Fibroblast of villous mesenchyme (primary cell): ENCODE results near the gene CCDC28A. TPM values are rescaled to one million over a fixed set of nuclear protein-coding genes. Genes with fewer than 3 reads are reported as not detected.

Experiments
- DNase-seq: peaks from one replicate; pipeline ENCODE4 v3.0.0-alpha.2; 2010; ENCODE audit warnings: low read depth
- H3K4me3 ChIP-seq: 2 replicates; pipeline ENCODE4 v1.5.1; 2011; ENCODE audit warnings: low read depth, mild to moderate bottlenecking, low read length
- total RNA-seq: library from RNA; depleted of rRNA; stranded (reverse); fragments of >200 nt; gene quantifications from 2 replicates; pipeline ENCODE4 v1.2.3, GENCODE V29; 2012
- TF ChIP-seq, protein P1 (sequence below): IDR thresholded peaks from 2 replicates; pipeline ENCODE4 v1.5.1; 2012; ENCODE audit warnings: low read depth, mild to moderate bottlenecking, low read length; ENCODE audit not compliant: insufficient read depth

CCDC28A gene
- total RNA-seq, 1 donor, result 13.4 TPM

DNA sequence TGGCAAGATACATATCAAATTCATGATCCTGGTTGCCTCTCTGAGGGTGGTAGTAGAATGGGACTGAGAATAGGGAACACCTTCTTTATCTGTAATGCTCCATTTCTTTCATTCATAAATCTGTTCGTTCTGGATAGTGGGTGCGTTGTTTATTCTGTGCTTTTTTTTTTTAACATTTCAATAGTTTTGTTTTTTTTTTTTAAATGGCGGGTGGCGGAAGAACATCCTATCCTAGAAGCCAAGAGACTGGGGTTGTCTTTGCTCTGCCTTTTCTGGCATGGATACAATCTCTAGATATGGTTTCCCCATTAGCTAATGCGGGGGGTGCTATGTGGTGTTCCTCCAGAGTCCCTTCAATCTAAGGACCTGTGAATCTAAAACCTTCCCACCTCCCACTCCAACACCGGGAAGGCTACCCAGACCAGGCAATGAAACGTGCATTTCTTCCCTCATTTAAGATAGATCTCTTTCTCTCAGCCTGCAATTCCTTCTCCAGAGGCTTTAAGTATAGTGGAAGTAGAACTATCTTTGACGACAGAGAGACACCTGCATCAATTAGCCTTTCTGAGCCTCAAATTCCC lies 883 bp upstream of the CCDC28A start:
- TF ChIP-seq, protein P1, sequence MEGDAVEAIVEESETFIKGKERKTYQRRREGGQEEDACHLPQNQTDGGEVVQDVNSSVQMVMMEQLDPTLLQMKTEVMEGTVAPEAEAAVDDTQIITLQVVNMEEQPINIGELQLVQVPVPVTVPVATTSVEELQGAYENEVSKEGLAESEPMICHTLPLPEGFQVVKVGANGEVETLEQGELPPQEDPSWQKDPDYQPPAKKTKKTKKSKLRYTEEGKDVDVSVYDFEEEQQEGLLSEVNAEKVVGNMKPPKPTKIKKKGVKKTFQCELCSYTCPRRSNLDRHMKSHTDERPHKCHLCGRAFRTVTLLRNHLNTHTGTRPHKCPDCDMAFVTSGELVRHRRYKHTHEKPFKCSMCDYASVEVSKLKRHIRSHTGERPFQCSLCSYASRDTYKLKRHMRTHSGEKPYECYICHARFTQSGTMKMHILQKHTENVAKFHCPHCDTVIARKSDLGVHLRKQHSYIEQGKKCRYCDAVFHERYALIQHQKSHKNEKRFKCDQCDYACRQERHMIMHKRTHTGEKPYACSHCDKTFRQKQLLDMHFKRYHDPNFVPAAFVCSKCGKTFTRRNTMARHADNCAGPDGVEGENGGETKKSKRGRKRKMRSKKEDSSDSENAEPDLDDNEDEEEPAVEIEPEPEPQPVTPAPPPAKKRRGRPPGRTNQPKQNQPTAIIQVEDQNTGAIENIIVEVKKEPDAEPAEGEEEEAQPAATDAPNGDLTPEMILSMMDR, result no peak
- no peak for DNase-seq
- peak overlapping the region; percentile 96 for H3K4me3 ChIP-seq

DNA sequence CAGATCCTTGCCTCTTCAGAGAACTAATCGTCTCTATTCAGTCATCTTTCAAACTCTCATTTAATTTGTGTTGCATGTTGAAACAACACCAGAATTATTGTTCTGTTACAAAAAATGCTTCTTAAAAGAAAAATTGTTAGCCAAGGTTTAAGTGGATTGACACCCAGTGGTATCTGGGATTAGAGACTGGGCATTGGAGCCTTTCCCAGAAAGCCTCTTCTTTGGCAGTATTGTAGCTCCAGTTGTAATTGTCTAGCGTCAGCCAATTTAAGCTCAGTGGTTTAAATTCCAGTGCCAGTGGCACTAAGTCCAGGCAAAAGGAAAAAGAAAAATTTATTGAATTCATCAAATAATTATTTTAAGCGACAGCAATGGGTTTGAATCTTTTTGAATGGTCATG lies 801 bp downstream of the CCDC28A start:
- DNase-seq, result no peak
- peak overlapping the region; percentile 96 for H3K4me3 ChIP-seq
- TF ChIP-seq, protein P1, result no peak

DNA sequence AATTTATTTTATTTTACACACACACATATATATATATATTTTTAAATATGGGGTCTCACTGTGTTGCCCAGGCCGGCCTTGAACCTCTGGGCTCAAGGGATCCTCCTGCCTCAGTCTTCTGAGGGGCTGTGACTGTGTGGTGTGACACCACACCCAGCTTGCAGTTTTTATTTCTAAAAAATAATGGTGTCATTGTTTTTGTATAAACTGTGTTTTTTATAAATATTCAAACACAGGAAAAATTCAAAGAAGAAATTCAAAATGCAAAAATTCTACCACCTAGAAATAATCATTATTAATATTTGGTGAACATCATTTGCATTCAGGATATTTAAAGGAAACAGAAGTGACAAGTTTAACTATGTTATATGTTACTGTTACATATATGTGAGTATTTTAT lies 3.1 kb downstream of the CCDC28A start:
- no peak for DNase-seq
- H3K4me3 ChIP-seq, result no peak overlapping the region

DNA sequence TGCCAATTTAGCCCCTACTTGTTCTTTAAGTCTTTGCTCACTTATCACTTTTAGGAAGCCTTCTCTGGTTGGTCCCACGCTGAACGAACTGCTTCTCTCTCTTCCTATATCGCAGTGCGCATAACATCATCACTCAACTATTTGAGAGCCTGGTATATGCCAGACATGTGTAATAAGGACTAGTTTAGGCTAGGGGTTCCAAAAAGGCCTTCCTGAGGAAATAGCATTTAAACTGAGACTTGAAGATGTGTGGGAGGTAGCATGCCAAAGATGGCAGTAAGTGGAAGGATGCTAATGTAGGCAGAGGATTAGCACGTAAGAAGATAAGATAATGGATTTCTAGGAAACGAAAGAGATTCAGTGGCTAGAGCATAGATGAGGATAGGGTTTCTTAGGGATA lies 4.8 kb downstream of the CCDC28A start:
- DNase-seq, result no peak
- H3K4me3 ChIP-seq, result no peak overlapping the region
- TF ChIP-seq, protein P1, result no peak

More for the DNA sequence above, 3.1 kb downstream of the CCDC28A start:
- TF ChIP-seq, protein P1, result no peak

DNA sequence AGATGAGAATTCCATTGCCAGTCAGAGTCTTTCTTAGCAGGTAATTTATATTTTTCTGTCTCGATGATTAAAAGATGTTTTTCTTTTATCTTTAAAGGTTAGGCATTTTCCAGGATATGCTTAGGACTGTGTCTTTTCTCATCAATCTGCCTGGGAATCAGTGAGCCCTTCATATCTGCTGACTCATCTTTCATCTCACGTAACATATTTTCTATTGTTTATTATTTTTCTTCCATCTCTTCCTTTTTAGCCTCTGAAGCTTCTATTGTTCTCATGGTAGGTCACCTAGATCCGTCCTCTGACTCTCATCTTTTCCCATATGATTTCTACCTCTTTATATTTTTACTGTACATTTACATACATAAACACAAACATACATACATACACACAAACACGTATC lies 8.7 kb downstream of the CCDC28A start:
- no peak for DNase-seq
- H3K4me3 ChIP-seq, result no peak overlapping the region
- TF ChIP-seq, protein P1, result no peak

DNA sequence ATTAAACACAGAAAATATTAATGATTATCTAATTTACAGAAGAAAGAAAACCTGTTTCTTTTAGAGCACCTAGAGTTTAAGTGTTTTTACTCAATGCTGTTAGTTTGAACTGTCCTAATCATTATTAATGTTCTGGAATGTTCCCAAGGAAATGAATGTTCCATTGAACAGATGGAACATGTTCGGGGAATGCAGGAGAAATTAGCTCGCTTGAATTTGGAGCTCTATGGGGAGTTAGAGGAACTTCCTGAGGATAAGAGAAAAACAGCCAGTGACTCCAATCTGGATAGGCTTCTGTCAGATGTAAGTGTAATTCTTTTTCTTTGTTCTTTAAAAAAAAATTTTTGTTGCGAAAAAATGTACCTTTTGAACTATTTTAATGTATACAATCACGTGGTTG lies 11.5 kb downstream of the CCDC28A start:
- TF ChIP-seq, protein P1, result no peak
- DNase-seq, result no peak

DNA sequence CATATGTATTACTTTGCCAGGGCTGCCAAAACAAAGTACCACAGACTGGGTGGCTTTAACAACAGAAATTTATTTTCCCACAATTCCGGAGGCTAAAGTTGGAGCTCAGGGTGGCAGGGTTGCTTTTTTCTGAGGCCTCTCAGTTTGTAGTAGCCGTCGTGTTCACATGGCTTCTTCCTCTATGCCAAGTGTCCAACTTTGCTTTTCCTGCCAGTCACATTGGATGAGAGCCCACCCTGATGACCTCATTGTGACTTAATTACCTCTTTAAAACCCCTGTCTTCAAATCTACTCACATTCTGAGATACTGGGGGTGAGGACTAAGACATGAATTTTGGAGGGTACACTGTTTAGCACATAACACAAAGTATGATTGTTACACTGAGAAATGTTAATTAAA lies 12.4 kb downstream of the CCDC28A start:
- H3K4me3 ChIP-seq, result no peak overlapping the region
- TF ChIP-seq, protein P1, result no peak
- no peak for DNase-seq

More for the DNA sequence above, 11.5 kb downstream of the CCDC28A start:
- no peak overlapping the region for H3K4me3 ChIP-seq
